HEK293 (cell line): Measurements from ENCODE around the gene RELT.

Experiments
- CTCF ChIA-PET: fragments of 350-600 bp; formaldehyde crosslinking; extraction: SDS; loops from one replicate; lab custom pipeline; 2021; ENCODE audit warnings: antibody characterized with exemption; lab: Yijun Ruan, JAX
- POLR2A ChIA-PET: fragments of 300-600 bp; formaldehyde crosslinking; extraction: SDS; loops from one replicate; lab custom pipeline; 2020; ENCODE audit warnings: antibody characterized with exemption, inconsistent platforms; lab: Yijun Ruan, JAX
- H3K27ac ChIP-seq: fragments of 200-500 bp; sonication (Bioruptor generic); 2 replicates; pipeline ENCODE4 v1.5.1; 2014; ENCODE audit warnings: low read depth, low read length, control low read depth, inconsistent platforms; ENCODE audit errors: extremely low read depth
- H3K36me3 ChIP-seq, 2 experiments: fragments of 200-500 bp in 1 of 2; sonication (Bioruptor generic) in 1 of 2; 1 replicate in 1 of 2; 2 replicates in 1 of 2; pipeline ENCODE4 v1.5.1; 2014 to 2017; ENCODE audit warnings: inconsistent platforms in 2 of 2, low read length in 2 of 2; ENCODE audit not compliant: control insufficient read depth in 2 of 2, insufficient read depth in 1 of 2
- H3K4me1 ChIP-seq: fragments of 200-500 bp; sonication (Bioruptor generic); 2 replicates; pipeline ENCODE4 v1.5.1; 2014; ENCODE audit warnings: mild to moderate bottlenecking, low read length, inconsistent platforms; ENCODE audit not compliant: control insufficient read depth, insufficient read depth
- H3K4me3 ChIP-seq: 2 replicates; pipeline ENCODE4 v1.5.1; 2011; ENCODE audit warnings: low read depth, mild to moderate bottlenecking, control low read depth, low read length, moderate library complexity
- H3K9me3 ChIP-seq: fragments of 200-500 bp; sonication (Bioruptor generic); 2 replicates; pipeline ENCODE4 v1.5.1; 2014; ENCODE audit warnings: low read depth, low read length, inconsistent platforms; ENCODE audit not compliant: control insufficient read depth, insufficient read depth
- HOXD13 ChIP-seq: sonication (generic); formaldehyde crosslinking; IDR thresholded peaks from 2 replicates; pipeline ENCODE4 v1.8.0; 2022; ENCODE audit warnings: missing genetic modification reagents, borderline replicate concordance
- IKZF3 ChIP-seq: fragments of 450-650 bp; IDR thresholded peaks from 2 replicates; pipeline ENCODE4 v1.5.0; 2018; ENCODE audit warnings: missing biosample characterization, mild to moderate bottlenecking, missing genetic modification characterization, moderate library complexity
- SP2 ChIP-seq: fragments of 450-650 bp; formaldehyde crosslinking; IDR thresholded peaks from 2 replicates; pipeline ENCODE4 v1.5.1; 2016; ENCODE audit warnings: missing biosample characterization, missing genetic modification characterization
- SP7 ChIP-seq: fragments of 450-650 bp; formaldehyde crosslinking; IDR thresholded peaks from 2 replicates; pipeline ENCODE4 v1.5.1; 2016; ENCODE audit warnings: missing biosample characterization, missing genetic modification characterization
- ZNF10 ChIP-seq: fragments of 450-650 bp; formaldehyde crosslinking; IDR thresholded peaks from 2 replicates; pipeline ENCODE4 v1.5.1; 2017; ENCODE audit warnings: missing biosample characterization, missing genetic modification characterization
- ZNF16 ChIP-seq: fragments of 450-650 bp; formaldehyde crosslinking; IDR thresholded peaks from 2 replicates; pipeline ENCODE4 v1.5.1; 2016; ENCODE audit warnings: low read depth, missing biosample characterization, missing genetic modification characterization
- ZNF23 ChIP-seq: fragments of 450-650 bp; formaldehyde crosslinking; IDR thresholded peaks from 2 replicates; pipeline ENCODE4 v1.5.1; 2016; ENCODE audit warnings: missing biosample characterization, missing genetic modification characterization, borderline replicate concordance
- ZNF366 ChIP-seq: fragments of 450-650 bp; formaldehyde crosslinking; conservative IDR thresholded peaks from 2 replicates; pipeline ENCODE4 v1.5.1; 2016; ENCODE audit warnings: missing biosample characterization, missing genetic modification characterization
- ZNF501 ChIP-seq: fragments of 450-650 bp; formaldehyde crosslinking; IDR thresholded peaks from 2 replicates; pipeline ENCODE4 v1.5.1; 2016; ENCODE audit warnings: missing biosample characterization, missing genetic modification characterization
- ZNF585B ChIP-seq: fragments of 450-650 bp; formaldehyde crosslinking; IDR thresholded peaks from 2 replicates; pipeline ENCODE4 v1.5.1; 2016; ENCODE audit warnings: missing biosample characterization, missing genetic modification characterization
- ZNF600 ChIP-seq: fragments of 450-650 bp; formaldehyde crosslinking; IDR thresholded peaks from 2 replicates; pipeline ENCODE4 v1.5.1; 2016; ENCODE audit warnings: missing biosample characterization, missing genetic modification characterization
- ZNF610 ChIP-seq: fragments of 450-650 bp; formaldehyde crosslinking; IDR thresholded peaks from 2 replicates; pipeline ENCODE4 v1.5.1; 2016; ENCODE audit warnings: missing biosample characterization, missing genetic modification characterization, borderline replicate concordance
- ZNF621 ChIP-seq: fragments of 450-650 bp; formaldehyde crosslinking; IDR thresholded peaks from 2 replicates; pipeline ENCODE4 v1.5.1; 2017; ENCODE audit warnings: missing biosample characterization, missing genetic modification characterization
- ZNF626 ChIP-seq: fragments of 450-650 bp; sonication (Bioruptor Pico); formaldehyde crosslinking; IDR thresholded peaks from 2 replicates; pipeline ENCODE4 v1.5.1; 2018; ENCODE audit warnings: missing biosample characterization, missing genetic modification characterization, inconsistent platforms
- ZNF677 ChIP-seq: fragments of 450-650 bp; IDR thresholded peaks from 2 replicates; pipeline ENCODE4 v1.5.0; 2018; ENCODE audit warnings: missing biosample characterization, mild to moderate bottlenecking, missing genetic modification characterization, moderate library complexity
- ZNF707 ChIP-seq: fragments of 450-650 bp; formaldehyde crosslinking; IDR thresholded peaks from 2 replicates; pipeline ENCODE4 v1.5.1; 2016; ENCODE audit warnings: missing biosample characterization, missing genetic modification characterization
- ZXDB ChIP-seq: fragments of 450-650 bp; formaldehyde crosslinking; IDR thresholded peaks from 2 replicates; pipeline ENCODE4 v1.5.1; 2016; ENCODE audit warnings: missing biosample characterization, missing genetic modification characterization
- TF ChIP-seq, protein P1 (sequence below): fragments of 450-650 bp; formaldehyde crosslinking; IDR thresholded peaks from 2 replicates; pipeline ENCODE4 v1.5.0; 2017; ENCODE audit warnings: missing biosample characterization, missing genetic modification characterization, borderline replicate concordance
- TF ChIP-seq, protein P2 (sequence below): fragments of 450-650 bp; formaldehyde crosslinking; IDR thresholded peaks from 2 replicates; pipeline ENCODE4 v1.5.1; 2016; ENCODE audit warnings: missing biosample characterization, missing genetic modification characterization
- TF ChIP-seq, protein P3 (sequence below): fragments of 450-650 bp; formaldehyde crosslinking; IDR thresholded peaks from 2 replicates; pipeline ENCODE4 v1.5.1; 2016; ENCODE audit warnings: missing biosample characterization, missing genetic modification characterization
- TF ChIP-seq, protein P4 (sequence below): fragments of 450-650 bp; formaldehyde crosslinking; IDR thresholded peaks from 2 replicates; pipeline ENCODE4 v1.5.1; 2016; ENCODE audit warnings: missing biosample characterization, missing genetic modification characterization
- TF ChIP-seq, protein P5 (sequence below): fragments of 450-650 bp; formaldehyde crosslinking; IDR thresholded peaks from 2 replicates; pipeline ENCODE4 v1.5.1; 2016; ENCODE audit warnings: missing biosample characterization, missing genetic modification characterization, borderline replicate concordance

The RELT gene

DNA sequence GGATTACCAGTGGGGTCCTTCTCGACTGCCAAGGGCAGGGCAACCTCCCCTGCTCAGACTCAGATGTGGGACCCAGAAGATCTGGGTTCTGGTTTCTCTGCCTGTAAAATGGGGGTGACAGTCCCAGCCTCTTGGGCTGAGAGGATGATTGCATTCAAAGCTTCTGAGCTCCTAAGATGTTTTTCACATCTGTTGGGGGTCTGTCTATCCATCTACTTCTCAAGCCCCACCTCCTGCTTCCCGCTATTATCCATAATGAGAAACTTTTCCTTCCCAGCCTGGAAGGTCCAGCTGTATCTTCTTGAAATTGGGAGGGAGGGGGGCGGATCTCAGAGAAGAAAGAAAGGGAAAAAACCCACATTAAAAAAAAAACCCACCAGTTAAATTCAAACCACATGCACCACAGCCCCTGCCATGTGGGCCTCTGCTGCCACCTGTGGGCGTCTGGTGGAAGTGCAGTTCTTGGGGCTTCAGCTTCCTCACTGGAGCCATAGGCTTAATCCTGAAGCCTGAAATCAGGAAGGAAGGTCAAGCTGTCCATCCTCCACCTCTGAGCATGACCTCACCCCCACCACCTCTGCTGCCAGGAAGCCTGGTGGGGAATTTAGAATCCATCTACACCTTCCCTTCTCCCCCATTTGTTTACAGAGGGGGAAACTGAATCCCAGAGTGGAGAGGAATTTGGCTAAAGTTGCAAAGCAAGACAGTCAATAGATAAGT lies 40.8 kb upstream of the RELT start:
- Histone ChIP-seq H3K4me3 (no peak overlapping the region), H3K9me3 (no peaks in the 10 kb centered on the region), H3K36me3 (no peaks in the 10 kb centered on the region), H3K27ac (no peak overlapping the region; the same call in 1 of the 2 replicates), H3K4me1 (peaks cover 4% of the 10 kb centered on the region; the same call in 1 of the 2 replicates)
- CTCF ChIA-PET = interaction anchor here (0.5 to 7.5 kb wide), 36 partner anchors 9 to 1301 kb away, joined by 3 to 185 read pairs (median 4); partner anchors contain the start of gene ARHGEF17
- POLR2A ChIA-PET = interaction anchor here (1.0 to 2.8 kb wide), 3 partner anchors 22 to 33 kb away, joined by 4 to 30 read pairs (median 6); partner anchors contain the start of gene ARHGEF17
- TF ChIP-seq ZNF707 (tag by site-specific recombination) = no peak
- TF ChIP-seq, protein P1, sequence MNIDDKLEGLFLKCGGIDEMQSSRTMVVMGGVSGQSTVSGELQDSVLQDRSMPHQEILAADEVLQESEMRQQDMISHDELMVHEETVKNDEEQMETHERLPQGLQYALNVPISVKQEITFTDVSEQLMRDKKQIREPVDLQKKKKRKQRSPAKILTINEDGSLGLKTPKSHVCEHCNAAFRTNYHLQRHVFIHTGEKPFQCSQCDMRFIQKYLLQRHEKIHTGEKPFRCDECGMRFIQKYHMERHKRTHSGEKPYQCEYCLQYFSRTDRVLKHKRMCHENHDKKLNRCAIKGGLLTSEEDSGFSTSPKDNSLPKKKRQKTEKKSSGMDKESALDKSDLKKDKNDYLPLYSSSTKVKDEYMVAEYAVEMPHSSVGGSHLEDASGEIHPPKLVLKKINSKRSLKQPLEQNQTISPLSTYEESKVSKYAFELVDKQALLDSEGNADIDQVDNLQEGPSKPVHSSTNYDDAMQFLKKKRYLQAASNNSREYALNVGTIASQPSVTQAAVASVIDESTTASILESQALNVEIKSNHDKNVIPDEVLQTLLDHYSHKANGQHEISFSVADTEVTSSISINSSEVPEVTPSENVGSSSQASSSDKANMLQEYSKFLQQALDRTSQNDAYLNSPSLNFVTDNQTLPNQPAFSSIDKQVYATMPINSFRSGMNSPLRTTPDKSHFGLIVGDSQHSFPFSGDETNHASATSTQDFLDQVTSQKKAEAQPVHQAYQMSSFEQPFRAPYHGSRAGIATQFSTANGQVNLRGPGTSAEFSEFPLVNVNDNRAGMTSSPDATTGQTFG (tag by site-specific recombination) = no peak
- 0 out of 2 replicates have a peak, but pooled peaks have one; percentile 33 for TF ChIP-seq ZNF366
- no peak for TF ChIP-seq ZNF501 (tag by site-specific recombination)
- TF ChIP-seq, protein P2, sequence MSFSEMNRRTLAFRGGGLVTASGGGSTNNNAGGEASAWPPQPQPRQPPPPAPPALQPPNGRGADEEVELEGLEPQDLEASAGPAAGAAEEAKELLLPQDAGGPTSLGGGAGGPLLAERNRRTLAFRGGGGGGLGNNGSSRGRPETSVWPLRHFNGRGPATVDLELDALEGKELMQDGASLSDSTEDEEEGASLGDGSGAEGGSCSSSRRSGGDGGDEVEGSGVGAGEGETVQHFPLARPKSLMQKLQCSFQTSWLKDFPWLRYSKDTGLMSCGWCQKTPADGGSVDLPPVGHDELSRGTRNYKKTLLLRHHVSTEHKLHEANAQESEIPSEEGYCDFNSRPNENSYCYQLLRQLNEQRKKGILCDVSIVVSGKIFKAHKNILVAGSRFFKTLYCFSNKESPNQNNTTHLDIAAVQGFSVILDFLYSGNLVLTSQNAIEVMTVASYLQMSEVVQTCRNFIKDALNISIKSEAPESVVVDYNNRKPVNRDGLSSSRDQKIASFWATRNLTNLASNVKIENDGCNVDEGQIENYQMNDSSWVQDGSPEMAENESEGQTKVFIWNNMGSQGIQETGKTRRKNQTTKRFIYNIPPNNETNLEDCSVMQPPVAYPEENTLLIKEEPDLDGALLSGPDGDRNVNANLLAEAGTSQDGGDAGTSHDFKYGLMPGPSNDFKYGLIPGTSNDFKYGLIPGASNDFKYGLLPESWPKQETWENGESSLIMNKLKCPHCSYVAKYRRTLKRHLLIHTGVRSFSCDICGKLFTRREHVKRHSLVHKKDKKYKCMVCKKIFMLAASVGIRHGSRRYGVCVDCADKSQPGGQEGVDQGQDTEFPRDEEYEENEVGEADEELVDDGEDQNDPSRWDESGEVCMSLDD (tag by site-specific recombination) = no peak
- no peak for TF ChIP-seq ZNF23 (tag by site-specific recombination)
- TF ChIP-seq SP2 = 0 out of 2 replicates have a peak, but pooled peaks have one; percentile 21
- TF ChIP-seq, protein P3, sequence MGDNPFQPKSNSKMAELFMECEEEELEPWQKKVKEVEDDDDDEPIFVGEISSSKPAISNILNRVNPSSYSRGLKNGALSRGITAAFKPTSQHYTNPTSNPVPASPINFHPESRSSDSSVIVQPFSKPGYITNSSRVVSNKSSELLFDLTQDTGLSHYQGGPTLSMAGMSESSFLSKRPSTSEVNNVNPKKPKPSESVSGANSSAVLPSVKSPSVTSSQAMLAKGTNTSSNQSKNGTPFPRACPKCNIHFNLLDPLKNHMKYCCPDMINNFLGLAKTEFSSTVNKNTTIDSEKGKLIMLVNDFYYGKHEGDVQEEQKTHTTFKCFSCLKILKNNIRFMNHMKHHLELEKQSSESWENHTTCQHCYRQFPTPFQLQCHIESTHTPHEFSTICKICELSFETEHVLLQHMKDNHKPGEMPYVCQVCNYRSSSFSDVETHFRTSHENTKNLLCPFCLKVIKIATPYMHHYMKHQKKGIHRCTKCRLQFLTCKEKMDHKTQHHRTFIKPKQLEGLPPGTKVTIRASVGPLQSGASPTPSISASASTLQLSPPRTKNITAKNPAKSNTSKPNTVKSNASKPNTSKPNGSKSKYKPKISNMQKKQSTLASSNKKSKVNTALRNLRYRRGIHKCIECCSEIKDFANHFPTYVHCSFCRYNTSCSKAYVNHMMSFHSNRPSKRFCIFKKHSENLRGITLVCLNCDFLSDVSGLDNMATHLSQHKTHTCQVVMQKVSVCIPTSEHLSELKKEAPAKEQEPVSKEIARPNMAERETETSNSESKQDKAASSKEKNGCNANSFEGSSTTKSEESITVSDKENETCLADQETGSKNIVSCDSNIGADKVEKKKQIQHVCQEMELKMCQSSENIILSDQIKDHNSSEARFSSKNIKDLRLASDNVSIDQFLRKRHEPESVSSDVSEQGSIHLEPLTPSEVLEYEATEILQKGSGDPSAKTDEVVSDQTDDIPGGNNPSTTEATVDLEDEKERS (tag by site-specific recombination) = no peak
- peak; percentile 68 for TF ChIP-seq IKZF3 (tag by site-specific recombination)
- no peak for TF ChIP-seq ZNF626 (tag by site-specific recombination)
- TF ChIP-seq SP7 = 0 out of 2 replicates have a peak, but pooled peaks have one; percentile 11
- TF ChIP-seq ZNF600 = no peak
- no peak for TF ChIP-seq ZNF610 (tag by site-specific recombination)
- TF ChIP-seq, protein P4, sequence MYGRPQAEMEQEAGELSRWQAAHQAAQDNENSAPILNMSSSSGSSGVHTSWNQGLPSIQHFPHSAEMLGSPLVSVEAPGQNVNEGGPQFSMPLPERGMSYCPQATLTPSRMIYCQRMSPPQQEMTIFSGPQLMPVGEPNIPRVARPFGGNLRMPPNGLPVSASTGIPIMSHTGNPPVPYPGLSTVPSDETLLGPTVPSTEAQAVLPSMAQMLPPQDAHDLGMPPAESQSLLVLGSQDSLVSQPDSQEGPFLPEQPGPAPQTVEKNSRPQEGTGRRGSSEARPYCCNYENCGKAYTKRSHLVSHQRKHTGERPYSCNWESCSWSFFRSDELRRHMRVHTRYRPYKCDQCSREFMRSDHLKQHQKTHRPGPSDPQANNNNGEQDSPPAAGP = no peak
- no peak for TF ChIP-seq ZNF16
- TF ChIP-seq ZNF10 = no peak
- no peak for TF ChIP-seq ZNF677
- no peak for TF ChIP-seq ZNF585B (tag by site-specific recombination)
- no peak for TF ChIP-seq ZNF621 (tag by site-specific recombination)
- TF ChIP-seq, protein P5, sequence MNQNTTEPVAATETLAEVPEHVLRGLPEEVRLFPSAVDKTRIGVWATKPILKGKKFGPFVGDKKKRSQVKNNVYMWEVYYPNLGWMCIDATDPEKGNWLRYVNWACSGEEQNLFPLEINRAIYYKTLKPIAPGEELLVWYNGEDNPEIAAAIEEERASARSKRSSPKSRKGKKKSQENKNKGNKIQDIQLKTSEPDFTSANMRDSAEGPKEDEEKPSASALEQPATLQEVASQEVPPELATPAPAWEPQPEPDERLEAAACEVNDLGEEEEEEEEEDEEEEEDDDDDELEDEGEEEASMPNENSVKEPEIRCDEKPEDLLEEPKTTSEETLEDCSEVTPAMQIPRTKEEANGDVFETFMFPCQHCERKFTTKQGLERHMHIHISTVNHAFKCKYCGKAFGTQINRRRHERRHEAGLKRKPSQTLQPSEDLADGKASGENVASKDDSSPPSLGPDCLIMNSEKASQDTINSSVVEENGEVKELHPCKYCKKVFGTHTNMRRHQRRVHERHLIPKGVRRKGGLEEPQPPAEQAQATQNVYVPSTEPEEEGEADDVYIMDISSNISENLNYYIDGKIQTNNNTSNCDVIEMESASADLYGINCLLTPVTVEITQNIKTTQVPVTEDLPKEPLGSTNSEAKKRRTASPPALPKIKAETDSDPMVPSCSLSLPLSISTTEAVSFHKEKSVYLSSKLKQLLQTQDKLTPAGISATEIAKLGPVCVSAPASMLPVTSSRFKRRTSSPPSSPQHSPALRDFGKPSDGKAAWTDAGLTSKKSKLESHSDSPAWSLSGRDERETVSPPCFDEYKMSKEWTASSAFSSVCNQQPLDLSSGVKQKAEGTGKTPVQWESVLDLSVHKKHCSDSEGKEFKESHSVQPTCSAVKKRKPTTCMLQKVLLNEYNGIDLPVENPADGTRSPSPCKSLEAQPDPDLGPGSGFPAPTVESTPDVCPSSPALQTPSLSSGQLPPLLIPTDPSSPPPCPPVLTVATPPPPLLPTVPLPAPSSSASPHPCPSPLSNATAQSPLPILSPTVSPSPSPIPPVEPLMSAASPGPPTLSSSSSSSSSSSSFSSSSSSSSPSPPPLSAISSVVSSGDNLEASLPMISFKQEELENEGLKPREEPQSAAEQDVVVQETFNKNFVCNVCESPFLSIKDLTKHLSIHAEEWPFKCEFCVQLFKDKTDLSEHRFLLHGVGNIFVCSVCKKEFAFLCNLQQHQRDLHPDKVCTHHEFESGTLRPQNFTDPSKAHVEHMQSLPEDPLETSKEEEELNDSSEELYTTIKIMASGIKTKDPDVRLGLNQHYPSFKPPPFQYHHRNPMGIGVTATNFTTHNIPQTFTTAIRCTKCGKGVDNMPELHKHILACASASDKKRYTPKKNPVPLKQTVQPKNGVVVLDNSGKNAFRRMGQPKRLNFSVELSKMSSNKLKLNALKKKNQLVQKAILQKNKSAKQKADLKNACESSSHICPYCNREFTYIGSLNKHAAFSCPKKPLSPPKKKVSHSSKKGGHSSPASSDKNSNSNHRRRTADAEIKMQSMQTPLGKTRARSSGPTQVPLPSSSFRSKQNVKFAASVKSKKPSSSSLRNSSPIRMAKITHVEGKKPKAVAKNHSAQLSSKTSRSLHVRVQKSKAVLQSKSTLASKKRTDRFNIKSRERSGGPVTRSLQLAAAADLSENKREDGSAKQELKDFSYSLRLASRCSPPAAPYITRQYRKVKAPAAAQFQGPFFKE (tag by site-specific recombination) = no peak
- TF ChIP-seq HOXD13 (CRISPR knock-in tag) = no peak
- TF ChIP-seq ZXDB (tag by site-specific recombination) = no peak
